AG09309 (cell line): ENCODE measurements around the gene KRTAP4-16.

Source experiments
- DNase-seq: peaks from one replicate; pipeline ENCODE4 v3.0.0-alpha.2; 2010; ENCODE audit warnings: low read depth
- H3K4me3 ChIP-seq: 2 replicates; pipeline ENCODE4 v1.5.1; 2011; ENCODE audit warnings: mild to moderate bottlenecking, low read depth, low read length, moderate library complexity; ENCODE audit not compliant: control insufficient read depth
- TF ChIP-seq, protein P1 (sequence below): IDR thresholded peaks from 2 replicates; pipeline ENCODE4 v1.5.1; 2011; ENCODE audit warnings: mild to moderate bottlenecking, low read depth, low read length, inconsistent platforms; ENCODE audit not compliant: insufficient read depth, control insufficient read depth; ENCODE audit errors: missing control alignments

Gene KRTAP4-16

DNA sequence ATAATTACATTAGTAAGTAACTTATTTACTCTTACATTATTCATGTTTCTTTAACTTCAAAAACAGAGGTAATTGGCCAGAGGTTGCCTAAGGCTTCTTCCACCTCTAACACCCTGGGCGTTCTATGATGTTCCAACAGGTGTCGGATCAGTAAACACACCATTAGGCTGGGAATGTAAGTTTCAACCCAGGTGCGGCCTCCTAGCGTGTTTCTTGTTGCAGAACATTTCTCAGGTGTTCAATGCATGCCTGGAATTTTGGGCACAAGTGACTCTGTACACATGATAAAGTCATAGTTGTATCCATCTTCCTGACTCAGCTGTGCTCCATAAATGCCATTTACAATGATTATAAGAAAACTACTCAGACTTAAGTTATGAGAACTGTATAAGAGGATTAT lies 48.0 kb downstream of the KRTAP4-16 start:
- DNase-seq = no peak
- TF ChIP-seq, protein P1, sequence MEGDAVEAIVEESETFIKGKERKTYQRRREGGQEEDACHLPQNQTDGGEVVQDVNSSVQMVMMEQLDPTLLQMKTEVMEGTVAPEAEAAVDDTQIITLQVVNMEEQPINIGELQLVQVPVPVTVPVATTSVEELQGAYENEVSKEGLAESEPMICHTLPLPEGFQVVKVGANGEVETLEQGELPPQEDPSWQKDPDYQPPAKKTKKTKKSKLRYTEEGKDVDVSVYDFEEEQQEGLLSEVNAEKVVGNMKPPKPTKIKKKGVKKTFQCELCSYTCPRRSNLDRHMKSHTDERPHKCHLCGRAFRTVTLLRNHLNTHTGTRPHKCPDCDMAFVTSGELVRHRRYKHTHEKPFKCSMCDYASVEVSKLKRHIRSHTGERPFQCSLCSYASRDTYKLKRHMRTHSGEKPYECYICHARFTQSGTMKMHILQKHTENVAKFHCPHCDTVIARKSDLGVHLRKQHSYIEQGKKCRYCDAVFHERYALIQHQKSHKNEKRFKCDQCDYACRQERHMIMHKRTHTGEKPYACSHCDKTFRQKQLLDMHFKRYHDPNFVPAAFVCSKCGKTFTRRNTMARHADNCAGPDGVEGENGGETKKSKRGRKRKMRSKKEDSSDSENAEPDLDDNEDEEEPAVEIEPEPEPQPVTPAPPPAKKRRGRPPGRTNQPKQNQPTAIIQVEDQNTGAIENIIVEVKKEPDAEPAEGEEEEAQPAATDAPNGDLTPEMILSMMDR = no peak
- no peak overlapping the region for H3K4me3 ChIP-seq

DNA sequence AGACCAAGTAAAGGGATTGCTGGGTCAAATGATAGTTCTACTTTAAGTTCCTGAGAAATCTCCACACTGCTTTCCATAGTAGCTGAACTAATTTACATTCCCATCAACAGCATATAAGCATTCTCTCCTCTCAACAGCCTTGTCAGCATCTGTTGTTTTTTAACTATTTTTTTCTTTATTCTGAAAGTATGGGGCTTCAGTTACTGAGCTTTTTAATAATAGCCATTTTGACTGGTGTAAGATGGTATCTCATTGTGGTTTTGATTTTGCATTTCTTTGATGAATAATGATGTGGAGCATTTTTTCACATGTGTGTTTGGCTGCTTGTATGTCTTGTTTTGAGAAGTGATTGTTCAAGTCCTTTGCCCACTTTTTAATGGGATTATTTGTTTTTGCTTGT lies 49.4 kb downstream of the KRTAP4-16 start:
- TF ChIP-seq, protein P1 = no peak
- H3K4me3 ChIP-seq = no peak overlapping the region
- DNase-seq = no peak
